HG03103 (cell line): ENCODE data around the gene ZNG1A.
"Not testable (repeated sequence)": the region's sequence is repeated elsewhere in the genome, so short reads cannot be mapped to it uniquely, and the experiment has no call there.

Source experiments
- ATAC-seq: cut with Tn5 transposase; IDR thresholded peaks from one replicate; pipeline ENCODE4 v1.9.1; 2021; ENCODE audit warnings: low read depth; ENCODE audit not compliant: unreplicated experiment

Gene ZNG1A

DNA sequence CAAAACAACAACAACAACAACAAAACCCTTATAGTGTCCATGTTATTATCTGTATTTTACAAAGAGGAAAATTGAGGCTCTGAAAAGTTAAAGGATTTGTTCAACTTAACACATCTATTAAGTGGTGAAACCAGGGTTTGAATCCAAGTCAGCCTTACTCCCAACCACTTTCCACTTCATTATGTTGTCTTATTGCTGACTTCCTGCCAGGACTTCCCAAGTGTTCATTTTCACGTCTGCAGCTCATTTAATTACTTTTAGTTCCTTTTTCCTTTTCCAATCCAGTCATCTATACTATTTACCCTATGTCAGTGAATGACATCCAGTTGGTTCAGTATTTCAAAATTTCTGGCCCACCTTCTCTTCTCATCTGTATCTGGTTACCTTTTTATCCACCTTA lies 20.7 kb upstream of the ZNG1A start:
- ATAC-seq = not testable (repeated sequence)

GRCh38 chr9:178140-178825 lies 573 bp downstream of the ZNG1A start:
- not testable (repeated sequence) for ATAC-seq

- ATAC-seq = not testable (repeated sequence)
These were observed 9.1 kb downstream of the ZNG1A start for GRCh38 chr9:169757-170156.

- not testable (repeated sequence) for ATAC-seq
These were observed 19.0 kb downstream of the ZNG1A start for GRCh38 chr9:159871-160270.

- ATAC-seq = not testable (repeated sequence)
These were observed 27.7 kb downstream of the ZNG1A start for GRCh38 chr9:151173-151572.

DNA sequence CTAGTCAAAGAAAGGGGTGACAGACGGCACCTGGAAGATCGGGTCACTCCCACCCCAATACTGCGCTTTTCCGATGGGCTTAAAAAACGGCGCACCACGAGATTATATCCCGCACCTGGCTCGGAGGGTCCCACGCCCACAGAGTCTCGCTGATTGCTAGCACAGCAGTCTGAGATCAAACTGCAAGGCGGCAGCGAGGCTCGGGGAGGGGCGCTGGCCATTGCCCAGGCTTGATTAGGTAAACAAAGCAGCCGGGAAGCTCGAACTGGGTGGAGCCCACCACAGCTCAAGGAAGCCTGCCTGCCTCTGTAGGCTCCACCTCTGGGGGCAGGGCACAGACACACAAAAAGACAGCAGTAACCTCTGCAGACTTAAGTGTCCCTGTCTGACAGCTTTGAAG lies 39.0 kb downstream of the ZNG1A start:
- ATAC-seq = not testable (repeated sequence)

GRCh38 chr9:117995-118467 lies 60.8 kb downstream of the ZNG1A start, which contains the start of gene FOXD4:
Gene FOXD4, minus strand, starts transcription at chr9:118417. Its CDS starts 298 bp downstream, at chr9:118119.
- not testable (repeated sequence) for ATAC-seq

DNA sequence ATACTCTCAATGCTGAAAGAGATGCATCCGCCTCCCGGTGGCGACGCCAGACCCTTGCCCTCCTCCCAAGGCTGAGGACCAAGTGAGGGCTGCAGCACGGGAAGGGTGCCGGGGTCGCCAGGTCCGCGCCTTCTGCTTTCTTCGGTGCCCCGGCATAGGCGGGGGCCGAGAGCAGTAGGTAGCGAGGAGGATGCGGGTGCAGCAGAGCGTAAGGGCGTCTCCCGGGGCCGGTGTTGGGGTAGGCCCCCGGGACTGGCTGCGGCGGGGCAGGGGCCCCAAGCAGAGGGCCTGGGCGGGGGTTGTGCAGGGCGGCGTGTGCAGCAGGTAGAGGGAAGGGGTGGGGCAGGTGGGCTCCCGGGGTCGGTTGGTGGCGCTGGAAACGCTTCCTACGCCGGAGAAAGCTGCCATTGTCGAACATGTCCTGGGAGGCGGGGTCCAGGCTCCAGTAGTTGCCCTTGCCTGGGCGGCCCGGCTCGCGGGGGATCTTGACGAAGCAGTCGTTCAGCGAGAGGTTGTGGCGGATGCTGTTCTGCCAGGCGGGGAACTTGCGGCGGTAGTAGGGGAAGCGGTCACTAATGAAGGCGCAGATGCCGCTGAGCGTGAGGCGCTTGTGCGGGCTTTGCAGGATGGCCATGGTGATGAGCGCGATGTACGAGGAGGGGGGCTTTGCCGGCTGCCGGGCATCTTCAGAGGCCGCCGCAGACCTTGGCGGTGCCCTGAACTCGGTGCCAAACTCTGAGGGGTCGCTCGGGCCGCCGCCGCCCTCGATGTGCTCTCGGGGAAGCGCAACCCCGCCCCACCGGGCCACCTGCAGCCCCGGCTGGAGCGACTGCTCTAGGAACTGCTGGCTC lies 61.5 kb downstream of the ZNG1A start:
- ATAC-seq = not testable (repeated sequence)

GRCh38 chr9:116239-117077 lies 62.4 kb downstream of the ZNG1A start:
- ATAC-seq = not testable (repeated sequence)

- not testable (repeated sequence) for ATAC-seq
These were observed 63.8 kb downstream of the ZNG1A start for GRCh38 chr9:115118-115451.

GRCh38 chr9:114267-115117 lies 64.4 kb downstream of the ZNG1A start:
- not testable (repeated sequence) for ATAC-seq

DNA sequence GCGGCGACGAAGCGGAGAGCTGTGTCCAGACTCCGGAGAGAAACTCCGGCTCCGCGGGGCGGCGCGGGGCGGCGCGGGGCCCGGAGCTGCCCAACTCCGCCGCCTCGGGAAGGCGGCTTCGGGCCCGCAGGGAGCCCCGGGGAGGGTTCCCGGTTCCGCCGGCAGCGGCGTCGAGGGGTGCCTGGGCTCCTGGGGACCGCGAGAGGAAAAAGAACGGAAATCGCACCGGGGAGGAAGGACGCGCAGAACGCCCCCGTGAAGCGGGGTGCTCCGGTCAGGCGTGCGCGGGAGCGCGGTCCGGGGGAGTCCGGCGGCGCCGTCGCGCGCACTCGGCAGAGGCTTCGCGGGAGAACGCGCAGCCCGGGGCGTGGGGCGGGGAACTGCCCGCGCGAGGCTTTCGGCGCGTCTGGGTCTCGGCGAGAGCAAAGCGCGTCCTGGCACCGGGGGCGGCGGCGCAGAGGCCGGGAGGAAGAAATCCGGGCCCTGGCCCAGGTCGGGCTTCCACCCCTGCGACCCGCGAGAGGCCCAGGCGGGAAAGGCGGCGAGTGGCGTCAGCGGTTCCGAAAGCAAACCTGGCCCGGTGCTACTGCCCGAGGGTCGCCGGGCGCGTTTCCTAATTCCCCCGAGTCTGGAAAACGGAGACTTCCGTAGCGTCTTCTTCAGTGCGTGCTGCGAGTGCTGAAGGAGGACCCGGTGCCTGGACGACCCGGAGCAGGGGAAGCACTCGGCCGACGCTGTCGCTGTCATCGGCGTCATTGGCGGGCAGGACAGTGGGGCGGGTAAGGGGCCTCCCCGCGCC lies 65.2 kb downstream of the ZNG1A start:
- not testable (repeated sequence) for ATAC-seq

DNA sequence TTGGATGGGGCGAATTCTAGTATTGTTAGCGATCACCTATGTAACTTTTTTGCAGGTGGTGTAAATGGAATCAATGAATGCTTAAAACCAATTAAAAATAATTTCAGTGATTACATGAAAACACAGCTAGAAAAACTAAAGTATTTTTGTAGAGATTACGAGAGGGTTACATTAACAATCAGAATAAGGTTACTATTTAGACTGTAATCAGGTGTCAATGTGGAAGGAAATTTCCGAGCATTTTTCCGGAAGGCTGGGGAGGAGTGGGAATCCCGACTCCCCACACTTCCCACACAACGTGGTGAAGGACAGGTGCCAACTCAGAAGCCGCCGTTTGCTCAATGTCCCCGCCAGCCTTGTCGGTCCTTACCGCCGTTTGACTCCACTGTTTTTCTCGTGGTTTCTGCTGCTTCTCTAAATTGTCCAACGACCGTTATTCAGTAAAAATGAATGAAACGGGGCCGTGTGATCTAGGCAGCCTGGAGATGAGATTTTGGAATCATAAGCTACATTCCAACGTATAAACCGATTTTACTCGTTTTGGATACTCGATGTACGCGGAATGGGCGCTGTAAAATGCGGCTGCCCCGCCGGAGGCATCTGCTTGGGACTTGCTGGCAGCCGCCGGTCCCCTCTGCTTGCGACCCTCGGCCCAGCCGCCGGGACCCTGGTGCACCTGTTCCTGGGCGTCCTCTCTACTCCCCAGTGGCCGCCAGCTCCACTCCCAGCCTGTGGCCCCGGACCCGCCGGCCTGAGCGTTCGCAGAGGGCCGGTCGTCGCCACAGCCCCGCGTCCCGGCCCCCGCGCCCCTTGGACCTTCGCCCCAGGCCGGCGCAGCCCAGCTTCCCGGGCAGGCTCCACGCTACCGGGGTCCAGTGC lies 66.0 kb downstream of the ZNG1A start:
- not testable (repeated sequence) for ATAC-seq

GRCh38 chr9:110672-111071 lies 68.2 kb downstream of the ZNG1A start:
- ATAC-seq = not testable (repeated sequence)

- ATAC-seq = not testable (repeated sequence)
These were observed 69.3 kb downstream of the ZNG1A start for GRCh38 chr9:109540-109939.

DNA sequence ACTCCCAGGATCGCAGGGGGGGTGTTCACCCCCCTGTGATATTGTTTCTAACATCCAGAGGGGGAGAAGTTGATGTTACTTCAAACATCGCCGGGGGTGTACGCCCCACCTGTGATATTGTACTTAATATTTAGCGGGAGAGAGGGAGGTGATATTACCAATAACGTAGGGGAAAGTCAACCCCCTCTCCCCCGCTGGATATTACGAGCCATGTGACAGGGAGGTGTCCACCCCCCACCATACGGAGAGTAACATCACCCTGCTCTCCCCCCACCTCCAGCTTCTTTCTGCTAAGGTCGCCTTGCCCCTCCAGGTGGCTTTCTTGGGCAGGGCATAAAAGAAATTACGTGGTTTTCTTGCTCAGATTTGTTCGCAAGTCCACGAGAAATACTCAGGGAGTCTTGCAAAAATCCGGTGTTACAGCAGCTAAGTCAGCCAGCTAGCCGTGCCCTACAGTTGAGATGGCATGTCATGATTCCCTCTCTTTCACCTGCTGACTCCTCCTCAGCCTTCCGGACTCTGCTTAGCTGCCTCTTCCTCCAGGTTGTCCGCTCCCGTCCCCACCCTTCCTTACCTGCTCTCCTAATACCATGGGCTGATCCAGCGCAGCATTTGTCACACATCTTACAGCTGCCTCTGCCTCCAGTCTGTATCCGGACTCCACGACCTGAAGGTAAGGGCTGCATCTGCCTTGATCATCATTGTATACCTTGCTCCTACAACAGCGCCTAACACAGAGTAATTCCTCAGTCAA lies 69.9 kb downstream of the ZNG1A start:
- not testable (repeated sequence) for ATAC-seq

DNA sequence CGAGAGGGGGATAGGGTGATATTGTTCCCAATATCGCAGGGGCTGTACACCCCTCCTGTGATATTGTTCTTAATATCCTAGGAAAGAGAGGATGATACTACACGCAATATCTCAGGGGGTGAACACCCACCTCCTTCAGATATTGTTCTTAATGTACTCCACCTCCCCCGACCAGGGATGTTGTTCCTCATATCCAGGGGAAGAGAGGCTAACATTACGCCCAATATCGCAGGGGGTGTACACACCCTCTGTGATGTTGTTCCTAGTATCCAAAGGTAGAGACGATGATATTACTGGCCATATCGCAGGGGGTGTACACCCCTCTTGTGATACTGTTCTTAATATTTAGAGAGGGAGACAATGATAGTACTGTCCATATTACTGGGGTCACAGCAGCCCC lies 72.9 kb downstream of the ZNG1A start:
- ATAC-seq = not testable (repeated sequence)
